Measurements from ENCODE around the gene NIT2. TPM values are rescaled to one million over a fixed set of nuclear protein-coding genes. Genes with fewer than 3 reads are reported as not detected.
"Not testable (repeated sequence)": the region's sequence is repeated elsewhere in the genome, so short reads cannot be mapped to it uniquely, and the experiment has no call there.

Gene NIT2
- total RNA-seq, 4 donors from 2014 or later = 27.0 to 42.6 (median 32.3) TPM

GRCh38 chr3:100325827-100326226 is 8.7 kb upstream of the NIT2 start:
- DNase-seq (ENCODE audit: low spot score) = no peak
- no peak for TF ChIP-seq CTCF (IDR thresholded peaks at IDR 0.05)
- ATAC-seq (ENCODE audit: low FRiP score) = no peak

GRCh38 chr3:100327377-100327776 is 7.2 kb upstream of the NIT2 start:
- DNase-seq (ENCODE audit: low spot score); ATAC-seq (ENCODE audit: low FRiP score): not testable (repeated sequence)

- no peak for DNase-seq (ENCODE audit: low spot score)
- no peak for ATAC-seq (ENCODE audit: low FRiP score)
- no peak for TF ChIP-seq CTCF (IDR thresholded peaks at IDR 0.05)
Observed at GRCh38 chr3:100329800-100330489, 4.6 kb upstream of the NIT2 start.

DNA sequence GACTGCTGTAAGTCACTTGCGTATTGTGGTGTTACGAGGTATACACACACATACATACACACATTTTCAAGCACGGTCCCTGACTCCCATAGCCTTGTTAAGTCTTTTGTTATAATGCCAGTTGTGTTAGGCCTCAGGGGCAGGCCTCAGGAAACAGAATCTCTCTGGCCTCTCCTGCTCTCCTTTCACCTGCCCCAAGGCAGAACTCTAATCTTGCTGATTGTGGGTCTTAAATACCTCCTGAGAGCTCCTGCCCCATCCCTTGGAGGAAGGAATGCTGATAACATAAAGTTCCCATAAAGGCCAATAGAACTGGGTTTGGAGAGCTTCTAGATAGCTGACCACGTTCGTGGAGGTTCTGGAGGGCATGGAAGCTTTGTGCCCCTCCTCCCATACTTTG is 3.9 kb upstream of the NIT2 start:
- DNase-seq (ENCODE audit: low spot score) (no peak), ATAC-seq (ENCODE audit: low FRiP score) (no peak)
- TF ChIP-seq CTCF (IDR thresholded peaks at IDR 0.05) = no peak

DNA sequence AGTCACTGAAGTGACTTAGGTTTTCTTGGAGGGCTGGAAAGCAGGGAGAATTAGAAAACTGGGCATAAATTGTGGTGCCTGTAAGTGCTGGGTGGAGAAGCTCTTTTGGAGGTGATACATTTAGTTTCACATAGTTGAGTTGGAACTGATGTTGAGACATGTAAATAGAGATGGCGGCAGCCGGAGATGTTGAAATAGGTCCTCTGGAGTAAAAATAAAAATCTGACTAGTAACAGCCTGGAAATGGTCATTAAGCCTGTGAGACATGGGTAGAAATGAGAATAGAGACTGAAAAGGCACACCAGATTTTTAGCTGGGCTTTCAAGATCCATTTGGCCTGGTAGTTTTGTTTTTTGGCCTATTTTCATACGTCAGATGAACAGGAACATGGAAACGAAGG is 2.9 kb upstream of the NIT2 start:
- ATAC-seq (ENCODE audit: low FRiP score) = no peak
- no peak for TF ChIP-seq CTCF (IDR thresholded peaks at IDR 0.05)

GRCh38 chr3:100333051-100333450 is 1.5 kb upstream of the NIT2 start:
- no peak for ATAC-seq (ENCODE audit: low FRiP score)
- no peak for DNase-seq (ENCODE audit: low spot score)
- TF ChIP-seq CTCF (IDR thresholded peaks at IDR 0.05) = no peak

More for the DNA sequence above, 2.9 kb upstream of the NIT2 start:
- DNase-seq (ENCODE audit: low spot score) = no peak

DNA sequence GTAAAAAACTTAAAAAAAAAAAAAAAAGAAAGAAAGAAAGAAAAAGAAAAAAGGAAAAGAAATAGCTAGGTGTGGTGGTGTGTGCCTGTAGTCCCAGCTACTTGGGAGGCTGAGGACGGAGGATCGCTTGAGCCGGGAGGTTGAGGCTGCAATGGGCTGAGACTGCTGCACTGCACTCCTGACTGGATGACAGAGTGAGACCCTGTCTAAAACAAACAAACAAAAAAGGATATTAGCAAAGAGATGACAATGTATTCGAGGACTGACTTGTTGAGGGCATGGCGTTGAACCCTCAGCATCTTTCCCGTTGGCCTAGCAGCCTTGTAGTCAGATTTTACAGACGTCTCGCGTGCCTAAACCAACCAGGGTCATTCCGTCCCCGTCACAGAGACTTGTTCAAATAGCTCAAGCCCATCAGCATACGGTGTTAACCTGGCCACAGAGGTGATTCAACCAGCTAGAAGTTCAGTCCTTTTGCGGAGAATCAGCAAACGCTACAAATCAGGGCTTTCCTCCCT is 528 bp upstream of the NIT2 start:
- ATAC-seq (ENCODE audit: low FRiP score) (peak; percentile 47), DNase-seq (ENCODE audit: low spot score) (no peak)
- TF ChIP-seq CTCF (IDR thresholded peaks at IDR 0.05) = no peak

Measured in omental fat pad (tissue), 4 donors.